NCI-H1436 treated with DMSO at 0.1 percent for 48 hours (cell line): Measurements from ENCODE around the gene RASA3.

ENCODE experiments used
- DNase-seq: peaks from one replicate; lab custom pipeline; 2025; lab: John Stamatoyannopoulos, UW

Gene RASA3

DNA sequence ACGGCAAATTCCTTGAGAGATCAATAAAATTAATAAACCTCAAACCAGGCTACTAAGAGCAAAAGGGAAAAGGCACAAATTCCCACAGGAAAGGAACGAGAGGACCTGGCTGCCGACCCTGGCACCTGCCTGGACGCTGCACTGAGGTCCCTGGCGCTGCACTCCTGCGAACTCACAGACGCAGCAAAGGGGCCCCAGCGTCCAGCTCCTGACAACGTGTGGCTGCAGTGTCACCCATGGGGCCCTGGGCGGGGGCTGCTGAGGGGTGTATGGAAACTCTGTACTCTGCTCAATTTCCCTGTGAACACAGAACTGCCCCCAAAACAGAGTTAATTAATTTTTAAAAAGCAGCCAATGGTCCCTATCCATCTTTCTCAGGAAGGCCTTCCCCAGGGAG lies 97.2 kb downstream of the RASA3 start:
- DNase-seq = no peak

DNA sequence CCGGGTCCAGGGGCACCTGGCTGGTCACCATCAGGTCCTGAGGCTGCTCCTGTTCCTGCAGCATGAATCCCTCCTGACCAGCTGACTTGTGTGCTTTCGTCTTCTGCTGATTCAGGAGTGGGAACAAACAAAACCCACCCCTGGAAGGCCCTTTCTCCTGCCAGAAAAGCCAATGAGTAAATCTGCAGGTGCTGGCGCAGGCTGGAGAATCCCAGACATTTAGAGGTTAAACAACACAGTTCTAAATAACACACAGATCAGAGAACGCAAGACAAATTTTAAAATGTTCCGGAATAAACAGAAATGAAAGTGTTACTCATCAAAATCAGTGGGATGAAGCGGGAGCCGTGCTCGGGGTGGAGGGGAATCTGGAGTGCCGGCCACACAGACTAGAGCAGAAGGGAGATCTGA lies 97.9 kb downstream of the RASA3 start:
- DNase-seq = no peak

DNA sequence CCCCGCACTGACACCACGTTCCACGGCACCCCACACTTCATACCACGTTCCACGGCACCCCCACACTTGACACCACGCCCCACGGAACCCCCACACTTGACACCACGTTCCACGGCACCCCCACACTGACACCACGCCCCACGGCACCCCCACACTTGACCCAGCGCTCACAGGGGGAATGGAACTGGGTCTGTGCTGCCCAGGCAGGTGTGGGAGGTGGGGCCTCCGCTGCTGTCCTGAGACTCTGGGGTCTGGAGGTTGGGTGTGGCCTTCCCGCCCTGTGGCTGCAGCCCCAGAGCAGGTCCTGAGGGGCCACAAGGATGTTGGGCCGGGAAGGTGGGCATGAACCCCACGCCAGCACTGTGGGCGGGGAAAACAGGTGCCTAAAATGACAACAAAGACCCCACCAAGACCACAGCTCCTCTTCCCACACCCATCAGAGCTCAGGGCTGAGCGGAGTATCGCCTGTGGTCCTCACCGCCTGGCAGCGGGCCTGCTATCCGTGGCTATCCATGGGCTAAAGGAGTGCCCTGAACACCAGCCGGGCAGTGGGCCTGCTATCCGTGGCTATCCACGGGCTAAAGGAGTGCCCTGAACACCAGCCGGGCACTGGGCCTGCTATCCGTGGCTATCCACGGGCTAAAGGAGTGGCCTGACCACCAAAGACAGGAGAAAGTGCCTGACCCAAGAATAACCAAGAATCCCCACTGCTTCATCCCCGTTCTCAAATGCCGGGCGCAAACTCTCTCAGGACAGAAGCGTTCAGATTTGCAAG lies 98.7 kb downstream of the RASA3 start:
- no peak for DNase-seq

DNA sequence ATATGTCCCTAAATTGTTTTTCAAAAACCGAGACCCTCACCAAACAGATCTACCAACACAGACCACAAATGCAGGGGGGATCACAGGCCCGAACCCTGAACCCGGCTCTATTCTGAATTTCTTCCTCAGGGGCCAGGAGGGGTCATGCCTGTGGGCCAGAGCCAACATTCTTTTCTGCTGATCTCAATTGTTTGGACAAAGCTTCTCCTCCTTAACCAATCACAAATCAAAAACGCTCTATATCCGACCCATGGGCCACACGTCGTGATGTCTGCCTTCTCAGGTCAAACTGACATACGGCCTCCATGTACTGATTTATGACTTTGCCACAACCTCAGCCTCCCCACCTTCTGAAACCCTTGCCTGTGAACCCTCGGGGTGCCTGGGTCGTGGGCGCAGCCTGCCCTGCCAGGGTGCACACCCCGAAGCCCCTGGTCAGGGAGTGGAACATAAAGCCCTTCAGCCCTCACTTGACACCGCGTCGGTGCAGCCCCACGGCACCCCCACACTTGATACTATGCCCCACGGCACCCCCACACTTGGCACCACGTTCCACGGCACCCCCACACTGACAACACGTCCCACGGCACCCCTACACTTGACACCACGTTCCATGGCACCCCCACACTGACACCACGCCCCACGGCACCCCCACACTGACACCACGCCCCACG lies 100.2 kb downstream of the RASA3 start:
- no peak for DNase-seq

DNA sequence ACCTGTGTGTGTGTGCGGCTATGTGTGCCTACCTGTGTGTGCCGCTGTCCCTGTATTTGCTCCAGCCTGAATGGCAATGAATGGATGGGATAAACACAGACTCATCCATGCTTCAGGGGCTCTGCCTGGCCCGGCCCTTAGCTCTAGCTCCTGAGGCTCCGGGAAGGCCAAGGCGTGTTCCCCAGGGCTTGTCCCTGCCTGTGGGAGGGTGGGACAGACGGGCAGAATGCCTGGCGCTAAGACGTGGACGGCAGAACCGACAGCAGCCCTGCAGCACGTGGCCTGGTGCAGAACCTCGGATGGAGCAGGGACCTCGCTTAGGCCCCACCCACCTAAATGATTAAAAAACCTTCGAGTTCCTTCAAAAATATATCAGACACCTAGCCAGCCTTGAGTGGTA lies 100.8 kb downstream of the RASA3 start:
- DNase-seq = no peak

DNA sequence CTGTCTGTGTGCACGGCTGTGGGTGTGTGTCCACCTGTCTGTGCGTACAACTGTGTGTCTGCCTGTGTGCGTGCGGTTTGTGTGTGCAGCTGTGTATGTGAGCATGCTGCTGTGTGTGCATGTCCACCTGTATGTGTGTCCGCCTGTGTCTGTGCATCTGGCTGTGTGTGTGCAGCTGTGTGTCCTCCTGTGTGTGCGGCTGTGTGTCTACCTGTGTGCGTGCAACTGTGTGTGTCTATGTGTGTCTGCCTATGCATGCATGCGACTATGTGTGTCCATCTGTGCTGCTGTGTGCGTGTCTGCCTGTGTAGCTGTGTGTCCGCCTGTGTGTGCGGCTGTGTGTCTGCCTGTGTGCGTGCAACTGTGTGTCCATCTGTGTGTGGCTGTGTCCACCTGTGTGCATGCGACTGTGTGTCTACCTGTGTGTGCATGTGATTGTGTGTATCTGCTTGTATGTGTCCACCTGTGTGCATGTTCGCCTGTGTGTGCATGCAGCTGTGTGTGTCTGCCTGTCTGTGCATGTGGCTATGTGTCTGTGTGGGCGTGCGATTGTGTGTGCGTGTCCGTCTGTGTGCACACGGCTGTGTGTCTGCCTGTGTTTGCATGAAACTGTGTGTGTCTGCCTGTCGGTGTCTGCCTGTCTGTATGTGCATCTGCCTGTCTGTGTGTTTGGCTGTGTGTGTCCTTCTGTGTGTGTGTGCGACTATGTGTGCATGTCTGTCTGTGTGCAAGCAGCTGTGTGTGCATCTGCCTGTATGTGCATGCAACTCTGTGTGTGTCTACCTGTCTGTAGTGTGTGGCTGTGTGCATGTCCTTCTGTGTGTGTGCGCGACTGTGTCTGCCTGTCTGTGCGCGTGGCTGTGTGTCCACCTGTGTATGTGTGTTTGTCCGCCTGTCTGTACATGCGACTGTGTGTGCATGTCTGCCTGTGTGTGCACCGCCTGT lies 101.5 kb downstream of the RASA3 start:
- DNase-seq = no peak

DNA sequence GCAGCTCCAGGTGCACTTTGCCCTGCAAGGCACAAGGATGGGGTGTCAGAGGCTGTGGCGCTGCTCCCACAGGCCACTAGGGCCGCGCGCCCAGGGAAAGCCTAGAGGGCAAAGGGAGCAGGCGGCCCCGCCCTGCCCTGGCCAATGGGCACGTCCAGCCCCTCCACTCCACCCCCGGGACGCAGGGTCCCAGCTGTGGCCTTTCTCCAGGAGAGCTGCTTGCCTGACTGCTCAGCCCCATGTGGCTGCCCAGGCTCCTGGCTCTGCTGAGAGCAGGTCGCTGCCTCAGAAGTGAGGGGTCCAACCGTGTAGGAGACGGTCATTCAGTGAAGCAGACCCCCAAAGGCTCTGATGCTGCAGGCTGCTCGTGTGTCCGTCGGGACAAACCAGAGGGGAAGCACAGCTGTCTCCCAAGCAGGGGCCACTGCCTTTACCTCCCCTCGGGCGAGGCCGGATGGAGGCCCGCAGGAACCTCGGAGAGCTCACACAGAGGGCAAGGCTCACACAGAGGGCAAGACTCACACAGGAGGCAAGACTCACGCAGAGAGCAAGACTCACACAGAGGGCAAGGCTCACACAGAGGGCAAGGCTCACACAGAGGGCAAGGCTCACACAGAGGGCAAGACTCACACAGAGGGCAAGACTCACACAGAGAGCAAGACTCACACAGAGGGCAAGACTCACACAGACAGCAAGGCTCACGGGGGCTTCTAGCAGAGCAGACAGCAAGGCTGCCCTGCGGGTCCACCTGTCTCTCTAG lies 102.4 kb downstream of the RASA3 start:
- no peak for DNase-seq

DNA sequence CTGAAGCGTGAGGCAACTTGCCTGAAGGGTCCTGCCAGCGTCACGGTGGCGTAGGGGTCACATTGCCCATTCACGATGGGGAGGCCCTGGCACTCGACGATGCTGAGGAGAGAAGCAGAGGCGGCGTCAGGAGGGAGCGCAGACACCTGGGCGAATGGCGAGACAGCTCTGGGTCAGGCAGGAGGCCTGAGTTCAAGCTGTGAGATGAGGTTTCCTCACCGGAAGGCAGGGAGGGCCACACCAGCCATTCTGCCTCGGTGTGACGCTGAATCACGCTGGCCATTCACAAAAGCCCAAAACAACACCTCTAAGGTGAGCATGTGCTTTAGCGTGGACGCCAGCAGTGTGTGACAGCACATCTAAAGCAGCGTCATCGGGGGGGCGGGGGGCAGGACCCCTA lies 104.6 kb downstream of the RASA3 start:
- DNase-seq = no peak

DNA sequence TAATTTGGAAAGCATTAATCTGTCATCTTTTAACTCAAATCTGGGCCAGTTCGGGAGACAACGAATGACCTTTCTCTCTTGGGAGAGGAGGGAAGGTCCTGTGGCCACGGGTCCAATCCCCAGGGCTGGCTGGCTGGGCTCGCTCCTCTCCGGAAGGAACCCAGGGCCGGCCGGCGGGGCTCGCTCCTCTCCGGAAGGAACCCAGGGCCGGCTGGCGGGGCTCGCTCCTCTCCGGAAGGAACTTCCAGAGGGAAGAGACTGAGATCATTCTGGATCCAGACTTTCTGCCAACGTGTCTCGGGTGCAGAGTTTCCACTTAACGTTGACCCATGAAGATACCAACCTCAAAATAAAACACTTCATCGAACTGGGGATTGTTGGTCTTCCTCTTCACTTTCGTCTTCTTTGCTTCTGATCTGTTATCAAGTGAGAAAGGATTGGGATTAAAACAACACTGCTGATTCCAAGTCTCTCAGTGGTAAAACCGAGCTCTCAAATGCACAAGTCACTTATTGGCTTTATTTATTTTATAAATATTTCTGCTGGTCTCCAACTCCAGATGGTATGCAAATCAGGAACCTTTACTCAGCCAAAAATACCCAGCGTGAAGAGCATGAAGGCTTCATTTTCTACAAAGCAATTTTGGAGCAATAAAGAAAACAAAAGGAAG lies 105.2 kb downstream of the RASA3 start:
- DNase-seq = no peak

DNA sequence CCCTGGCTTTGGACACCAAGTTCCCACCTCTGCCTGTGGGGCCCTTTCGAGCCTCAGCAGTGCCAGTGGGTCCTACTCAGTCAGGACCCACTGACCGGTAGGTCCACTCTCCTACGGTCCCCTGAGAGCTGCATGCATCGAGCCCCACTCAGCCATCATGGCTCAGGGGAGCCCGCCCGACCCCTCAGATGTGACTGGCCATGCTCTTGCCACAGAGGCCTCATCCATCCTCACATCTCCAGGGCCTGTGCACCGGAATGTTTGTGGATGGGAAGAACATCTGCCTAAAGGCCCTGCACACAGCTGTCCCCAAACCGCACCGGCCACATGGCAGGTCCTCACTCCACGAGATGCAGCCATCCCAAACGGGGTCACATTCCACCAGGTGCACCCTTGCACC lies 105.9 kb downstream of the RASA3 start:
- DNase-seq = no peak

DNA sequence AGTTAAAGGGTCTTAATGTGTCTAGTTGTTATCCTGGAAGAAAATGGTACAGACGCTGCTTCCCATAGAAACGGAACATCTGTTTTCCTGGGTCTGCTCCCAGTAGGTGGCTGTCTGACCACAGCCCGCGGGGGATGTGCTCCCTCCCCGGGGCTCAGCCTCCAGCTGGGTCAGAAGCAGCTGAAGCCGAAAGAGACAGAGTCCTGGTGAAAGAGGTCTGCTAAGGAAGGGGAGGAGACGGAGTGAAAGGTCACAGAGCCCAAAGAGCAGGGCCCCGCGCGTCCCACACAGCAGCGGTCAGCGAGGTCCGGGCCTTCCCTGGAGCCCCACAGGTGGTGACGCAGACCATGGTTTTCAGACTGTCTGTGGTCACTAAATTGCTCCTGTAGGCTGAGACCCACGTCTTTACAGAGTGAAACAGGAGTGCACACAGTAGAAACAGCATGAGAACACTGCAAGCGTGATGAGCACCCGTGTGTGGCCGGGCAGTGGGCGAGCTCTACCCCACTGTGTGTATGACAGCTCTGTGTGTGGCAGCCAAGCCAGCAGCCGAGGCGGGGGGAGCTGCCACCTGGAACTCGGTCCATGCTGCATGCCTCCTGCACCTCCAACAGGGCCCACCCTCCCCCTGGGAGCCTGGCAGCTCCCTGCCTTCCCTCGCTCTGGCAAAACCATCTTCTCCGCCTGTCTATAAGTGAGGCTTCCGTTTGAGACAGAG lies 106.5 kb downstream of the RASA3 start:
- DNase-seq = no peak

DNA sequence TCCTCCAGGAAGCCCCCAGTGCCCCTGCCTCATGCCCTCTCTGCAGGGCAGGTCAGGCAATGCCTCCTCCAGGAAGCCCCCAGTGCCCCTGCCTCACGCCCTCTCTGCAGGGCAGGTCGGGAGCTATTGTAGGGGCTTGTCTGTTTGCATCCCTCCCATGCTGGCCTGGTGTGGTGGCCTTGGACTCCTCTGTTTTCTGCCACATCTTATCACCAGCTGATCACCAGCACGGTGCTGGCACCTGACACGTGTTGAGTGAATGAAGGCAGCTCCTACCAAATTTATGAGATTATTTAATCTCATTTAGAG lies 107.1 kb downstream of the RASA3 start:
- DNase-seq = no peak

DNA sequence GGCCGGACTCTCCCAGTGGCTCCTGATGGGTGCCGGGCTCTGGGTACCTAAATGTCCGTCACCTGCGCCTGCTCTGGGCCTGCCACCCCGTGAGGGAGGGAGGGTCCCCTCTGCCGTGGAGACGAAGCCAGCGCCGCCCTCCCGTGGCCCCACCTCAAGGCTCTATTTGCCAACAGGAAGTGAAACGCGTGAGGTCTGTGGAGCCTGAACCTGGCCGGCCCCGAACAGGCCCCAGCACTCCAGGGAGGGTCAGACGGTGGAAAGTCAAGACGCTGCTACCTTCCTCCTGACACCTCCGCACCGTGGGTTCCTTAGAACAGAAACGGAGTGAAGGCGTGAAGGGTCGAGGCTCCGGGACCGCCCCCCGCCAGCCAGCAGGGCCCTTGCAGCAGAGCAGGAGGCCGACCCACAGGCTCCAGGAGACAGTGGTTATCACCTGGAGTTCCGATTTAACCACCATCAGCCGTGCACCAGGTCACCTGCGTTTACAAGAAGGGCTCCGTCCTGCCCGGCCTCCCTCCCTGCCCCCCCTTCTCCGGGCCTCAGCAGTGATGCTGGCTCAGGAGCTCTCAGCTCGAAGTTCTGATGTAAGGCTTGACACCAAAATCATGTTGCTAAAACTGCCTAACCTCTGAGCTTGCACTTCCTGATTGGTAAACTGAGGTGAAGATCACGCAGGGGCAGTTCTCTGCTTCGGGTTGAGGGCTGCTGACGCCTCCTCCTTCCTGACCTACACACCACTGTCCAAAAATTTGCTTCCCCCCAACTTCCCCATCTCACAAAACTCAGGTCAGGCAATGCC lies 107.6 kb downstream of the RASA3 start:
- no peak for DNase-seq

DNA sequence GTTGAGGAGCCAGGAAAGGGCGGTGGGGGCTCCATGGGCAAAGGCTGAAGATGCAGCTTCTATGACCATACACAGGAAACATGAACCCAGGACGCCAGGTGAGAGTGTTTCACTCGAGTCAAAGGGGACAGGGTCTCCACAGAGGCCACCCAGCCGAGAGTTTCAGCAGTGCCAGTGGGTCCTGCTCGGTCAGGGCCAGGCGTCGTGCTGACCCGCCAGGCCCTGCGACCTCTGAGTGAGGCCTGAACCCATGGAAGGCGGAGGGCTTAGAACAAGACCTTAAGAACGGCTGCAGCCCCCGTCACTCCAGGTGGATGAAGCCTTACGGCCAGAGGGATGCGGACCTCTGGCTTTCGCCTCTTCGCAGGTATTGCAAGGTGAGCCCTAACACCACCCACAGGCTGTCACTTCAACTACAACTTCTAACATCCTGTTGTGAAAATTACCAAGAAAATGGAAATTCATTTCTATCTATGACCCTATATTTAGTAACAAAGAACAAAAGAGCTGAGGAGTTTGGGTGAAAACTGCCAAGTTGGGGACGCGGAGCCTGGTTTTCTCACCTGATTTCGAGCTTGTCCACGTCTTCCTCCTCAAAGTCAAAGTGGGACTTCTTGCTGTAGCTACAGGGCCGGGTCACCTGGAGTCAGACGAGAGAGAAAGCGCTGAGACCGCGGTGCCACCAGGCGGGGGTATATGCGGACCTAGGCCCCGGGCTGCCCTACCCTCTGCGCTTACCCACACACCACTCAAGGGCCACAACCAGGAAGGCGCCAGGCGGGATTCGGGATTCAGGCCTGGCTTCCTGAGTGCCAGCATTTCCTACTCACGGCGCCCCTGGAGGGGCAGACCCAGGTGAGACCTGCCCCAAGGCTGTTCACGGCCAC lies 108.5 kb downstream of the RASA3 start:
- DNase-seq = no peak

DNA sequence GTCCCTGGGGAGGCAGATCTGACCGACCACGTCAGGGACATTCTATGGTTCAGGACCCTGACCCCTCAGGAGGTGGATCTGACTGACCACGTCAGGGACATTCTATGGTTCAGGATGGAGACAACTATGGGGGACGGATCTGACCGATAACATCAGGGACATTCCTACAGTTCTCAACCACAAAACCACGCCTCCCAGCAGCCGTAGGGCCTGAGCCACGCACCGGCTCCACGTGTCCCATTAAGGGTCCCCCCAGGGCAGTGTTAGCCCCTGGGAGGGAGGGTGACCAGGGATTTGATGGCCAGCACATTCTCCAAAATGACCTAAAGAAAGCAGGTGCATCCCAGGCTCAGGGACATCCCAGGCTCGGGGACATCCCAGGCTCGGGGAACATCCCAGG lies 109.5 kb downstream of the RASA3 start:
- no peak for DNase-seq

DNA sequence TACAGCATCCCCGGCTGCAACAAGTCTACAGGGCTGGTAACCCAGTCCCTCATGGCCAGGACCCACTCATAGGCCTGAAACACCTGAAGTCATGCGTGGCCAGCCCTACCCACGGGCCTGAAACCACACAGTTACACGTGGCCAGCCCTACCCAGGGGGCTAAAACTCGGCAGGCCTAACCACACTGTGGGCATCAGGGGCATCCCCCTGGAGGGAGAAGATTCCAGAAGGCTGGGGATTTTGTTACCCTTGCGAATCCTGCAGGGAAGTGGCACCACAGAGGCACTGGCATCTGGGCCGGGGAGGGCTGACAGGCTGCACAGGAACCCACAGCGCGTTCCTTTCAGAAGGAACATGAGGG lies 110.1 kb downstream of the RASA3 start:
- DNase-seq = no peak

DNA sequence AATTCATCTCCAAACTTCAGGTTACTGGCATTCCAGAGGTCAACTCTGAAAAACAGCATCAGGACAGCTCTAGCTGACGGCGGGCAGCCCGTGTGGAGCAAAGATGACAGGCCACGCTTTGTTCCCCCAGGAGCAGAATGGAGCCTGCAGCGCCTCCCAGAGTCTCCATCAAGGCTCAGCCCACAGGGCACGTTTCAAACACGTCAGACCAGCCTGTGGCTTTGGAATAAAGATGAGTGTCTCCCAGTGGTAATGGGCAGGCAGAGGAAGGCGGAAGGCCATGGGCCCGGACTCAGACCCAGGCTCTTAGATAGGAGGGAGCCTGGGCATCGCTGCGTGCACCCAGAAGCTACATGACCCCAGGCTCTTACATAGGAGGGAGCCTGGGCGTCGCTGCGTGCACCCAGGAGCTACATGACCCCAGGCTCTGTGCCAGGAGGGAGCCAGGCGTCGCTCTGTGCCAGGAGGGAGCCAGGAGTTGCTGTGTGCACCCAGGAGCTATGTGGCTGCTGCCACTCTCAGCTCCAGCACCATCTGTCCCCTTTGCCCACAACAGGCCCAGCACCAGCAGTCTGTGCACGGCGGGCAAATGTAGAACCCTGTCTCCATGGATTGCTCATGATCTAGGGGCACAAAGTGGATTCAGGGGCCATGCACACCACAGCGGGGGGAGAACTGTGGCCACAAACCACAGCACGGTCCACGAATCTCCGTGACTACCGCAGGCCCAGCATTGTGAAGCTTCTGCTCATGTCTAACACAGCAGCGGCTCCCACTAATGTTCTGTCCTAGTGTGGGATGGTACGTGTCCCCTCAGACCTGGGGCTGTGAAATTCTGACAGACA lies 110.7 kb downstream of the RASA3 start:
- no peak for DNase-seq
